IMR-90 (cell line): Measurements from ENCODE around the gene NUFIP1.

Experiments used
- CTCF ChIP-seq: conservative IDR thresholded peaks from 2 replicates; pipeline ENCODE4 v1.5.1; 2012; ENCODE audit warnings: mild to moderate bottlenecking, low read depth, low read length, improper control_type of control experiment
- POLR2A ChIP-seq: IDR thresholded peaks from 2 replicates; pipeline ENCODE4 v1.6.1; 2012; ENCODE audit warnings: mild to moderate bottlenecking, low read depth, low read length
- SMC3 ChIP-seq: fragments of 150-350 bp; IDR thresholded peaks from 2 replicates; pipeline ENCODE4 v1.6.1; 2016; ENCODE audit warnings: low read depth, mild to moderate bottlenecking, antibody characterized with exemption, low read length, moderate library complexity

GRCh38 chr13:45036206-45036605 lies 46.9 kb upstream of the NUFIP1 start:
- TF ChIP-seq CTCF = no peak
- no peak for TF ChIP-seq POLR2A
- TF ChIP-seq SMC3 = no peak
